ENCODE results near the gene MS4A5. TPM values are rescaled to one million over a fixed set of nuclear protein-coding genes. Genes with fewer than 3 reads are reported as not detected.

MS4A5 gene
- total RNA-seq, 1 experiment from 2014 or later = not detected

DNA sequence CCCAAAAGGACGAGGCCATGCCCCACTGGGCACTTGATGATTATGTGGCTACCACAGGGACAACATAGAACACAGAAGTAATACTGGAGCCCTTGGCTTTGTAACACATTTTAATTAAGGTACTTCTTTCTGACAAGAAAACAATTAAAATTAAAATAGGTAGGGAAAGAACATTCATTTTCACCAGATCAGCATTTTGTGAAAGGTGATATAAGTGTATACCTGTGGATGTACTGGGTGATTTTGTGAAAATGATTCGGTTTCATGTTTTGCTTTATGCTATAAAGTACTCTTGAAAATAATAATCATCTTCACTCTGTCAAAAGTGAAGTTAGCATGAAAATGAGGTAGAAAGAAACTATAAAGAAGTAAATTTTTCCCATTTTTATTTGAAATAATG is 64.1 kb downstream of the MS4A5 start:
- ChIA-PET POLR2A (interaction anchor here (0.7 kb wide), 1 partner anchor 225 kb away, joined by 3 read pairs; no protein-coding TSS in a partner anchor), CTCF (no interaction called here)
- no peak overlapping the region for H3K4me3 Mint-ChIP-seq
- H3K4me1 Mint-ChIP-seq = peaks cover 27% of the 10 kb centered on the region
- TF ChIP-seq, protein P1, sequence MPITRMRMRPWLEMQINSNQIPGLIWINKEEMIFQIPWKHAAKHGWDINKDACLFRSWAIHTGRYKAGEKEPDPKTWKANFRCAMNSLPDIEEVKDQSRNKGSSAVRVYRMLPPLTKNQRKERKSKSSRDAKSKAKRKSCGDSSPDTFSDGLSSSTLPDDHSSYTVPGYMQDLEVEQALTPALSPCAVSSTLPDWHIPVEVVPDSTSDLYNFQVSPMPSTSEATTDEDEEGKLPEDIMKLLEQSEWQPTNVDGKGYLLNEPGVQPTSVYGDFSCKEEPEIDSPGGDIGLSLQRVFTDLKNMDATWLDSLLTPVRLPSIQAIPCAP (CRISPR knock-in tag; IDR thresholded peaks at IDR 0.05) = no peak
- TF ChIP-seq PRRX2 (CRISPR knock-in tag; IDR thresholded peaks at IDR 0.05) (no peak), OVOL2 (CRISPR knock-in tag; IDR thresholded peaks at IDR 0.05; ENCODE audit: borderline replicate concordance) (no peak)
- TF ChIP-seq, protein P2, sequence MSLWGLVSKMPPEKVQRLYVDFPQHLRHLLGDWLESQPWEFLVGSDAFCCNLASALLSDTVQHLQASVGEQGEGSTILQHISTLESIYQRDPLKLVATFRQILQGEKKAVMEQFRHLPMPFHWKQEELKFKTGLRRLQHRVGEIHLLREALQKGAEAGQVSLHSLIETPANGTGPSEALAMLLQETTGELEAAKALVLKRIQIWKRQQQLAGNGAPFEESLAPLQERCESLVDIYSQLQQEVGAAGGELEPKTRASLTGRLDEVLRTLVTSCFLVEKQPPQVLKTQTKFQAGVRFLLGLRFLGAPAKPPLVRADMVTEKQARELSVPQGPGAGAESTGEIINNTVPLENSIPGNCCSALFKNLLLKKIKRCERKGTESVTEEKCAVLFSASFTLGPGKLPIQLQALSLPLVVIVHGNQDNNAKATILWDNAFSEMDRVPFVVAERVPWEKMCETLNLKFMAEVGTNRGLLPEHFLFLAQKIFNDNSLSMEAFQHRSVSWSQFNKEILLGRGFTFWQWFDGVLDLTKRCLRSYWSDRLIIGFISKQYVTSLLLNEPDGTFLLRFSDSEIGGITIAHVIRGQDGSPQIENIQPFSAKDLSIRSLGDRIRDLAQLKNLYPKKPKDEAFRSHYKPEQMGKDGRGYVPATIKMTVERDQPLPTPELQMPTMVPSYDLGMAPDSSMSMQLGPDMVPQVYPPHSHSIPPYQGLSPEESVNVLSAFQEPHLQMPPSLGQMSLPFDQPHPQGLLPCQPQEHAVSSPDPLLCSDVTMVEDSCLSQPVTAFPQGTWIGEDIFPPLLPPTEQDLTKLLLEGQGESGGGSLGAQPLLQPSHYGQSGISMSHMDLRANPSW (CRISPR knock-in tag; conservative IDR thresholded peaks at IDR 0.05; ENCODE audit: low read depth) = no peak
- H3K36me3 Mint-ChIP-seq = peaks cover 4% of the 10 kb centered on the region
- peaks cover 6% of the 10 kb centered on the region for H3K9me3 Mint-ChIP-seq
- DNase-seq (ENCODE audit: low spot score) (no peak), ATAC-seq (no peak)
- no peaks in the 10 kb centered on the region for H3K27me3 Mint-ChIP-seq (ENCODE audit: low read depth)
- H3K27ac Mint-ChIP-seq = no peak overlapping the region

Other genes starting within 250 kb of the MS4A5 start
- 0.16 to 0.39 TPM in 2 of 3 replicates, not detected in the other for gene MS4A6A, start 246.5 kb upstream of the MS4A5 start, total RNA-seq (2021)
- 0.18 TPM in 1 of 3 replicates, not detected in the others for gene MS4A4E, start 186.4 kb upstream of the MS4A5 start, total RNA-seq (2021)
- not detected in 3 replicates for gene MS4A4A, start 148.9 kb upstream of the MS4A5 start, total RNA-seq (2021)
- gene MS4A6E, start 102.3 kb upstream of the MS4A5 start, total RNA-seq (2021) = not detected in 3 replicates
- 0.25 to 0.46 TPM (median 0.31 TPM) in 3 replicates for gene MS4A7, start 51.0 kb upstream of the MS4A5 start, total RNA-seq (2021)
- 0.07 TPM in 1 of 3 replicates, not detected in the others for gene MS4A14, start 33.1 kb upstream of the MS4A5 start, total RNA-seq (2021)
- gene MS4A1, start 26.3 kb downstream of the MS4A5 start, total RNA-seq (2021) = 0.17 to 0.71 TPM (median 0.32 TPM) in 3 replicates
- not detected in 3 replicates for gene MS4A12, start 63.2 kb downstream of the MS4A5 start, total RNA-seq (2021)
- not detected in 3 replicates for gene MS4A13, start 85.8 kb downstream of the MS4A5 start, total RNA-seq (2021)

Measured in WTC11 (cell line).